HL-60/S4 treated with retinoic acid at 250 ng/mL for 4 days and 3 days (cell line): ENCODE measurements around the gene ACTRT2.

Source experiments
- in situ Hi-C: fragments of 300-500 bp; cut with MboI; formaldehyde crosslinking; loops from 2 replicates; pipeline ENCODE4 v1.7.0; 2022; ENCODE audit warnings: low sequenced_read_pairs

Gene ACTRT2

DNA sequence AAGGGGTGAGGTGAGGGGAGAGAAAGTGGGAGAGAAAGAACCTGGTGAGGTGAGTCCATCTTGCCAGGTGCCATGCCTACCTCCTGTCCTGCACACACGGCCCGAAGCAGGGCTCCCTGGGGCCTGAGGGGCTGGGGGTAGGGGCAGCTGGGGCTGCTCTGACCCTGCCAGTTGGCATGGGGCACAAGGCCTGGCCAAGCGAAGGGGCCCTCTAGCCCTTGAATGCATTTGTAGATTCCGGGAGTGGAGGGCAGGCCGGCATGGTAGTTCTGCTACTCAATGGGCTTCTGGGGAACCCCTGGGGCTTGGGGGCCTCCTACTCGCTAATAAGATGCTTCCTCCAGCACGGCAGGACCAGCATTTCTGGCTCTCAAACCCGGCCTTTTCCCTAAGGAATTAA is 44.1 kb downstream of the ACTRT2 start:
- in situ Hi-C loops, result no loop called here

DNA sequence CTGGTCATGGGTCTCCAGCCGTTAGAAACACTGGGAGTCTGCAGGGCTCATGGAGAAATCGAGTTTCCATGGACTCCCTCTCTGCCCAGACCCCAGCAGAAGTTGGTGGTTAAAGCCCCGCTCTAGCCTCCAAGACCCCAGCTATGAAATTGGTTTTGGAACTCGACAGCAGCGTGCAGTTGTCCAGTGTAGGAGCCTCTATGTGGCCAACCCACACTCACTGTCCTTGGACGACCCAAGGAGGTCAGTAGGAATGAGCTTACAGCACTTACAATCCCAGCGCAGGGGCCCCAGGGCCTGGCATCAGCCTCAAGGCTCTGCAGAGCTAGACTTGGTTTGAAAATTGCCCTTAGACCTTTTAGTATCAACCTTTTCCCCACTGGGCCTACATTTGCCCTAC is 44.5 kb downstream of the ACTRT2 start:
- in situ Hi-C loops, result no loop called here

DNA sequence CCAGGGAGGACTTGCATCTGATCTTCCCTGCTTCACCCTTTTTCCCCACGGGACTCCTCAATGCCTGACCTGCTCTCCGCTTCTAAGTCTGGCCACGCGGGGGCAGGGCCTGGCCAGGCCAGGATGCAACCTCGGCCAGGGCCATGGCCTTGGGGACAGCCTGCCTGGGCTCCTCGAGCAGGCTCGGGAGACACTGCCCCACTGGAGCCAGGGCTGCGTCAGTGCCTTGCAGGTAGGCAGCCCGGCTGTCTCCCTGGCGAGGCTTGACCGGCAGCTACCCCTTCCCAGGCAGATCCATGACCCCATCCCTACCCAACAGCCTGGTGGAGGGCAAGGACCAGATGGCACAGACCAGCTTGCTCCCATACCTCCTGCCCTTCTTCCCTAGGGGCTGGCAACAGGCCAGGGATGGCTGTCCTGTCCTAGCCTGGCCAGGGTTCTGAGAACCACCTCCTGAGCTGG is 45.0 kb downstream of the ACTRT2 start:
- in situ Hi-C loops, result no loop called here

DNA sequence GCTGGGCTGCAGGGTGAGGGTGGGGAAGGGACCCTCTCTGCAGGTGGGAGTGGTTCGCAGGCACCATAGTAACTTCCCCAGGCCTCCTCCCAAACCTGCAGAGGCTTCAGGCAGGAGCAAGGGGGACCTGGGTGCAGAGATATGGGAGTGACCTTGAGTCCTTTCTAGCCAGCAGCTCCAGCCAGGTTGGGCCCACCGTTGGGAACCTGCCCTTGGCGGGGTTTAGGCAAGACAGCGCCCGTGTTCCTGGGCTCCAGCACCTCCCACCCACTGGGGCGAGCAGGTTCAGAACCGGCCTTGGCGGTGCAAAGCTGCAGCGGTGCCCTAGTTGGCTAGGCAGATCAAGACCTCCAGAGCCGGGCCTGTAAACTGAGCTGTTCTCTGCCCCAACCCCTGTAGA is 45.6 kb downstream of the ACTRT2 start:
- in situ Hi-C loops, result no loop called here

DNA sequence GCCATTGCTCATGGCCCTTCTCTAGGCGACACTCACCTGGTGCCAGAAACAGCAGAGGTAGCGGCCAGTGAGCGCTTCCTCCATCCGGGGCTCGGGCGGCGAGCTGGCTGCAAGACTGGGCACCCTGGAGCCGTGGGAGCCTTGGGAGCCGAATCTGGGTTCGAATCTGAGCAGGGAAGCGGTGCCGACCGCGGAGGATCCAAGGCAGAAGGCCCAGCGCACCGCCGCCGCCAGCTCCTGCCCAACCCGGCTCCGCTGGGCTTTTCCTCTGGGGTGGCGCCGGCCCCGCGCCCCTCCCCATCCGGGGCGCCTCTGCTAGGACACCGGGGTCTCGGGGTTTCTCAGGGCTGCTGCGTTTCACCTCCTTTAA is 46.0 kb downstream of the ACTRT2 start:
- in situ Hi-C loops, result no loop called here

DNA sequence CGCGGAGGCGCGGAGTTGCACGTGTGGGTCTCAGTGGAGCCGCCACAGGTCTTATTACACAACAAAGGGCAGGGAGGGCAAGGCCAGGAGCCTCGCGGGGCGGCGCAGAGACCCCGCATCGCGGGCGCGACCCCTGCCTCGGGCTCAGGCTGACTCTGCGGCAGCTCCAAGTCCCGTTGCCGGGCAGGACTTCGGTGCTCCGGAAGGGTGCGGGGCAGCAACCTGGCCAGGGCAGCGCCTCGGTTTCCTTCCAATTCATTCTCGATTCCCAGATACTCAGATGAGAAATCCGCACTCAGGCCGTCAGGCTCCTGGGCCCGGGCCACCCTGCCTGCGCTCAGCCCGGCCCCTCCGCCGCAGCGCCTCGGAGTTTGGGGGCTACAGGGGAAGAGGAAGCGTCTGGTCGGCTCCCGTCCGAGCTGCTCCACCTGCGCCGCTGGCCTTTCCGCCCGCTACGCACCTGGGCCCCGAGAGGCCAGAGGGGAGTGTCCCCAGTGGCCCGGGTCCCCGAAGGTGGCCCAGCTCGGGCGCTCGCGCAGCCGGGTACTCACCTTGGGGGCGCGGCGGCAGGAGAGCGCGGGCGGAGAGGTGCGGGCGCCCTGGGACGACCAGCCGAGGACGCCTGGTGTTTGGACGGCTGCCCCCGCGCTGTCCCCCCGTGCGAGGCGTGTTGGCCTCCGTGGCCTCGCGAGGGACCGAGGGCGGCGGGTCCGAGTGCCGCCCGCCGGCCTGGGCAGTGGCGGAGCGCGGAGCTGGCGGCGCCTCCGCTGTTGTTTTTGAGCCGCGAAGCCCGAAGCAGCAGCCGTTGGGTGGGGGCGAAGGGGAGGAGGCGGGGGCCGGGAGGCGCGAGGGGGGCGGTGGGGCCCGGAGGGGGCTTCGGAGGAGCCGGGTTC is 46.6 kb downstream of the ACTRT2 start:
- in situ Hi-C loops, result no loop called here

DNA sequence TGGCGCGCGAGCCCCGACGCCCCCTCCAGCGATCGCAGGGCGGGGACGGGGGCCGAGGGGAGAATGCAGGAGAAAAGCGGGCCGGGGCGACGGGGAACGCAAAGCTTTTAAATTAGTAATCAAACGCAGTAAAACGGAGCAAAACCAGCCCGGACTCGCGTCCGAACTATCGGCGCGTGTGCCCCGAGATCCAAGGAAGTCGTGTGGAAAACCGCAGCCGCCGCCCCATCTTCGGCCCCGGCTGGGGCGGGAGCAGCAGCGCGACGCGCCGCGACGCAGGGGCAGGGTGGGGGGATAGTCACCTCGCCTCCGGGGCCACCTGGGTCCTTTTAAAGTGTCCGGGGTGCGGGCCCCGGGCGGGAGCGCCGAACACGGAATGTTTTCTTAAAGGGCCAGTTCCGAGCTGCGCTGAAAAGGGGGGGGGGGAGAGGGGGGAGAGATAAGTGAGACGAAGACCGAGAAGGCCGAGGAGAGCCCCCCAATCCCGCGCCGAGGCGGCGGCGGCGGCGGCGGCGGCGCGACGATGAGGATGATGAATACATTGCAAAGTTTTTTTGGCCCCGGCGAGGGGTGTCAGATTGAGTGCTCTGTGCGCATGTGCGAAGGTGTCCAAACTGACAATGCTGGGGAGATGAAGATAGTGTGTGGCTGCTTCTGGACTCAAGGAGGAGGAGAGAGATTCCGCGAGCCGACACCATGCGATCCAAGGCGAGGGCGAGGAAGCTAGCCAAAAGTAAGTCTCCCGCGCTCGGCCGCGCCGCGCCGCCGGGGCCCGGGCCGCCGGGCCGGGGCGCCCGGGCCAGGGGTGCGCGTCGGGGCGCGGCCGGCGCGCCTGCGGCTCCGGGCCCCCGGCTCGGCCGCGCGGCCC is 47.5 kb downstream of the ACTRT2 start, which contains the start of gene PRDM16:
Gene PRDM16, plus strand, starts transcription at position 640 of the 868 bp plus-strand sequence. Its CDS starts 57 bp downstream, at position 697.
- in situ Hi-C loops, result no loop called here

DNA sequence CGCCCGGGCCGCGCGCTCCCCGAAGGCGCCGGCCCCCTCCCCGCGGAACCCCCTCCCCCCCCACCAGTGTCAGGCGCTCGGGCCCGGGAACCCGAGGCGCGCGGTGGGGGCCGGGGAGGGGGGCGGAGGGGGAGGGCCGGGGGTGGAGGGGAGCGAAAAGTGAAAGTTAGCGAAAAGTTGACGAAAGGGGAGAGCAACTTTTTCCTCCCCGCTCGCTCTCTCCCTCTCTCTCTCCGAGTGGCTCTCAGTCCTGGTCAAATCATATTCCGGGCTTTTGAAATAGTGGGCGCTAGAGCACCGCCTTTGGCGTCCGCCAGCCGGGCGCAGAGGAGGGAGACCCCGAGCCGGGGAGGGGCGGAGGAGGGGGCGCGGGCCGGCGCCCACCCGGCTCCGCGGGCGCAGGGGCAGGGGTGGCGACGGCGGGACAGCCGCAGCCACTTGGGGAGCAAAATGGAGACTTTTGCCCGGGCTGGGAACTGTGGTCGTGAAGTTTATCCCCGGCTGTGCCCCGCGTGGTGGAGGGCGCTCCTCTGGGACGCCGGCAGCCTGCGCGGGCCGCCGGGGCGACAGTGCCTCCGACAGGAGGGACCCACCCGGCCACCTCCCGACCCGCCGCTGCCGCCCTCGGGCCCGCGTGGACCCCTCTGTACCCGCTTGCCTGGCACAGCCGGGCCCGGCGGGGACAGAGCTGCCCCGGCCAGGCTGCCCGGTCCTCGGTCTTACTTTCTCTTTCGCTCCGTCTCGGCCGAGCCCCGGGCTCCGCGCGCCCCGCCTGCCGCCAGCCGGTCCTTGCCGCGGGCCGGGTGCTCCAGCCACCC is 48.4 kb downstream of the ACTRT2 start:
- in situ Hi-C loops, result no loop called here

DNA sequence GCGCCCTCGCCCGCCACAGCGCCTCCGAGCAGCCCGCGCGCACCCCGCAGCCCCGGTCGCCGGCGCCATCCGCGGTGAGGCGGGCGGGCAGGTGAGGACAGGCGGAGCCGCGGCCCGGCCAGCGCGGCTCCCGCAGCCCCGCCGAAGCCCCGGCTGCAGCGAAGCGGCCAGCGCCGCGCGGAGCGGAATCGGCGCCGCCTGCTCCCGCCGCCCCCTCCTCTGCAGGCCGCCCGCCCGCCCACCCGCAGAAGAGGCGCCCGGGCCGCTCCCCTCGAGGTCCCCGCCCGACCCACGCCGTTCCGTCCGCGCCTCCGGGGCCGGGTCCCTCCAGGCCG is 49.0 kb downstream of the ACTRT2 start:
- in situ Hi-C loops, result no loop called here

DNA sequence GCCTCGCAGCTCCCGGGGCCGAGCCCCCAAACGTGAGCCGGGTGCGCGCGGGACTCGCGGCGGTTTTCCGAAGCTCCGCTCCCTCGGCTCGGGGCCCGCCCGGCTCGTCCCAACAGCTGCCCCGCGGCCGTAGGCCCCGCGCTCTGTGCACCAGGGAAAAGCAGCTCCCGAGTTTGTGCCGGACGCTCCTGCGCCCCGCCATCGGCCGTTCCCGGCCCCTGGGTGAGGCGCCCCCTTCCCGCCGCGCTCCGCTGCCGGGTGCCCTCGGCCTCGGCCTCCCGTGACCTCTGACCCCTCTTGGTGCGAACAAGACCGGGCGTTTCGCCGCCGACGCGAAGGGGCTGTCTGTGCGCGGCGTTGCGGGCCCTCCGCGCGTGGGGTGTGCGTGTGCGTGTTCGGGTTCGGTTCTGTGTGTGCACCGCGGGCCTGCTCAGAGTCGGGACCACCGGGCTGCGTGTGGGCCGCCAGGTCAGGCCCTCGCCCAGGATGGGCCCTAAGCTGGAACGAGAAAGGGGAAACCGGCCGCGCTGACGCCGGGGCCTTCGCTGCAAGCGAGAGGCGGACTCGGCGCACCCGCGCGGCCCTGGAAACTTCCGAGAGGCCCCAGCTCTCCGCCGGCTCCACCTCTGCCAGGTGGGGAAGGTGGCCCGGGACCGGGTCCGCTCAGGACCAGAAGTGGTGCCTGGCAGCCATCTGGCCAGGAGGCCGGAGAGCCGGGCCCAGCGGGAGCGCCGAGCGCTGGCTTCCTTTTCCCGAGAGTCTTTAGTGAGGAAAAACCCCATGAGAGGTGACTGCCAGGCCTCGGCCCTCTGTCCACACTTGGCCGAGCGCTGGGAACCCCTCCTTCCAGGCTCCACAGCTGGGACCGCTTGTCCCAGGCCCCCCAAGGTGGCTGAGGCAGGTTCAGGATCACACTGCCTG is 49.6 kb downstream of the ACTRT2 start:
- in situ Hi-C loops, result no loop called here

DNA sequence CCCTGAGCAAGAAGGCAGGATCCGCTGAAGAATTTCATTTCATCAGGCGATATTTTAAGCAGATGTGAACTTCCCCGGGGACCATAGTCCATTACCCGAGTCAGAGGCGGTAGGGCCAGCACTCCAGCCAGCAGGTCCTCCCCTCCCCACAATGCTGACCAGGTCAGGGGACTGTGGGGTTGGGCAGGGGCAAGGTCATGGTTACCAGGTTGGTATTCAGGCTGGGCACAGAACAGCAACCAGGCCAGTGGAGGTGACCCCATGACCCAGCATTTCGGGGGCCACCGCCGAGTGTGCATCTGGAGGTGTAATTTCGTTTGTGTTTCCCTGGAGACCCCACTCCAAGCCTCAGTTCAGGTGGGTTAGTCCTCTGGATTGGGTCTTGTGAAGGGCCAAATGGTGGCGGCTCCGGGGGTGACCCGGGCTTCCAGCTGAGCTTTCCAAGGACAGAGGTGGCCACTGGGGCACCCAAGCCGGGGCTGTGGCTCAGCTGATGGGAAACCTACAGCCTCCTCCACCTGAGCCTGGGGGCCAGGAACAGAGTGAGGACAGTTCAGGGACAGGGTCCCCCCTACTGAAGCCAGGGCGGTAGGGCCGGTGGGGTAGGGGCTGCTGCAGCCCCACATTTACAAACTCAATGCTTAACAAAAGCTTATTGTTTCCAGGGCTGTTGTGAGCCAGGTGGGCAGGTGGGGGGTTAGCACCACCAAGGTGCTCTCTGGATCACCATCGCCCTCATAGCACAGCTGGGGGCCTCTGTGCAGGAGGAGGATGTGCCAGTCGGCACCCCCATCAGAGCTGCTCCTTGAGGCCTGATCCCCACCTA is 50.5 kb downstream of the ACTRT2 start:
- in situ Hi-C loops, result no loop called here
